ENCODE measurements around the gene MCIDAS. TPM values are rescaled to one million over a fixed set of nuclear protein-coding genes. Genes with fewer than 3 reads are reported as not detected.

Gene MCIDAS
- polyA plus RNA-seq, 1 donor (not counting 4 experiments of a cell fraction or from before 2014, with no cell fraction given): 0.03 TPM

DNA sequence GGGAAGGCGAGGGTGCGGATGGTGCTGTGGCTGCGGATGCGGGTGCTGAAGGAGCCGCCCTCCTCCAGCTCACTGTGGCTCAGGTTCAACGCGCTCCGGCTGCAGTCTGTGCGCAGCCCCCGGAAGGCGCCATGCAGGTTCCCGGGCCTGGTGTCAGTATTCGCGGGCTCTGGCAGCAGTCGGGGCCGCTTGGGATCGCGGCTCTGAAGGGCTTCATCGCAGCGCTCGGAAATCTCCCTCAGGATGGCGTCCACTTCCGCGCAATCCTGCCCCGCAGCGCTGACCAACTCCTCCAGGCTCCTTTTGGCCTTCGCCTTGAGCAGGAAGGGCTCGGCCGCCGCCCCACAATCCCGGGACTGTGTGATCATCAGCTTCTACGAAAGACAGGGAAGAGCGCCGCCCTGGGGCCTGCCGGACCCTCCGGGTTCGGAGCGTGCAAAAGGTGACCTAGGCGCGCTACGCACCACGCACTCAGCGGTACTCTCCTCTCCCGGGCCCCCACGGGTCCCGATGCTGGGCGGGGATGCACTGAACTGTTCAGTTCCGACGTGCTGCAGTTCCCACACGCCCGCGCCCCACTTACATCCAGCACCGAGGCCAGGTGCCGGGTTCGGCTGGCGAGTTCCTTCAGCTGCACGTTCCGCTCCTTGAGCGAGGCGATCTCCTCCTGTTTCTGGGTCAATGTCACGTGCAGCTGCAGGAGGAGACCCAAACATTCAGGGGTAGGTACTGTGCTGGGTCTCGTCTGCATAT lies 6.5 kb downstream of the MCIDAS start:
- peak overlapping the region; percentile 75 for H3K4me2 ChIP-seq (ENCODE audit: control insufficient read depth, extremely low read depth, insufficient read depth, low read depth, low read length)

DNA sequence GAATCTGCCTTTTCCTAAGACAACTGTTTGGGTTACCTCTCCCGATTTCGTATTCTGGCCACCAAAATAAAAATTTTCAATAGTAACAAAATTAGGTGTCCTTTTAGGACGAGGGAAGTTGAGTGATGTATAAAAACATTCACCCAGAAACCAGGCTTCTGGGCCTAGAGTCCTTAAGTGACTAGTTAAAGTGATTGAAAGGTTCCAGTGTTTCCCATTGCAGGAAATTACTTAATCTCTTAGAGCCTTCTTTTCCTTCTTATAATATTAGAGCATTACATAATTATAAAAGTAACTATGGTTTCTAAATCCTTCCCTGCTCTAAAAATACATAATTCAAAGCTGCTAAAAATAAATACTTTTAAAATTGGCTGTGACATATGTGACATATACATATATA lies 7.3 kb downstream of the MCIDAS start:
- H3K27me3 ChIP-seq (ENCODE audit: control insufficient read depth, extremely low read depth, insufficient read depth, low read length): peaks cover 43% of the 10 kb centered on the region
- FAIRE-seq (no peak), DNase-seq (ENCODE audit: low read depth, low spot score) (no peak)
- no peaks in the 10 kb centered on the region for H4K20me1 ChIP-seq (ENCODE audit: control insufficient read depth, extremely low read depth, insufficient read depth, low read length)
- H3K27ac ChIP-seq (ENCODE audit: control insufficient read depth, insufficient read depth, low read length): no peak overlapping the region
- peaks cover 2% of the 10 kb centered on the region for H3K9me3 ChIP-seq (ENCODE audit: control insufficient read depth, low read depth, low read length)
- dilution Hi-C loops (cut with MboI; ENCODE audit: extremely low pct_ligation_motif_present, low sequenced_read_pairs): no loop called here
- no peaks in the 10 kb centered on the region for H3K79me2 ChIP-seq (ENCODE audit: control insufficient read depth, insufficient read depth, low read length)
- H3K9me1 ChIP-seq (ENCODE audit: control insufficient read depth, extremely low read depth, insufficient read depth, low read length): no peaks in the 10 kb centered on the region
- H3K4me1 ChIP-seq (ENCODE audit: control insufficient read depth, extremely low read depth, insufficient read depth, low read length): peaks cover 8% of the 10 kb centered on the region
- H2AFZ ChIP-seq (ENCODE audit: control insufficient read depth, low read length): no peak overlapping the region
- H3K36me3 ChIP-seq (ENCODE audit: control insufficient read depth in 2 of 2, extremely low read depth in 1 of 2, insufficient read depth in 2 of 2, low read length in 2 of 2): no peaks in the 10 kb centered on the region
- H3K4me3 ChIP-seq (ENCODE audit: control insufficient read depth in 2 of 3, extremely low read depth in 1 of 3, insufficient read depth in 2 of 3, low read depth in 1 of 3, low read length in 3 of 3): no peak overlapping the region
- H3K4me2 ChIP-seq (ENCODE audit: control insufficient read depth, extremely low read depth, insufficient read depth, low read depth, low read length): no peak overlapping the region
- H3K9ac ChIP-seq (ENCODE audit: control insufficient read depth, extremely low read depth, insufficient read depth, low read length): no peak overlapping the region
- TF ChIP-seq EZH2 (IDR thresholded peaks at IDR 0.05; ENCODE audit: low read length): no peak
- TF ChIP-seq, protein P1, sequence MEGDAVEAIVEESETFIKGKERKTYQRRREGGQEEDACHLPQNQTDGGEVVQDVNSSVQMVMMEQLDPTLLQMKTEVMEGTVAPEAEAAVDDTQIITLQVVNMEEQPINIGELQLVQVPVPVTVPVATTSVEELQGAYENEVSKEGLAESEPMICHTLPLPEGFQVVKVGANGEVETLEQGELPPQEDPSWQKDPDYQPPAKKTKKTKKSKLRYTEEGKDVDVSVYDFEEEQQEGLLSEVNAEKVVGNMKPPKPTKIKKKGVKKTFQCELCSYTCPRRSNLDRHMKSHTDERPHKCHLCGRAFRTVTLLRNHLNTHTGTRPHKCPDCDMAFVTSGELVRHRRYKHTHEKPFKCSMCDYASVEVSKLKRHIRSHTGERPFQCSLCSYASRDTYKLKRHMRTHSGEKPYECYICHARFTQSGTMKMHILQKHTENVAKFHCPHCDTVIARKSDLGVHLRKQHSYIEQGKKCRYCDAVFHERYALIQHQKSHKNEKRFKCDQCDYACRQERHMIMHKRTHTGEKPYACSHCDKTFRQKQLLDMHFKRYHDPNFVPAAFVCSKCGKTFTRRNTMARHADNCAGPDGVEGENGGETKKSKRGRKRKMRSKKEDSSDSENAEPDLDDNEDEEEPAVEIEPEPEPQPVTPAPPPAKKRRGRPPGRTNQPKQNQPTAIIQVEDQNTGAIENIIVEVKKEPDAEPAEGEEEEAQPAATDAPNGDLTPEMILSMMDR (optimal IDR thresholded peaks at IDR 0.05 in 1 of 3, IDR thresholded peaks at IDR 0.05 in 1 of 3, conservative IDR thresholded peaks at IDR 0.05 in 1 of 3; ENCODE audit: extremely low read depth in 1 of 3, insufficient read depth in 2 of 3, low read length in 3 of 3): no peak

More for the DNA sequence above, 6.5 kb downstream of the MCIDAS start:
- H3K4me1 ChIP-seq (ENCODE audit: control insufficient read depth, extremely low read depth, insufficient read depth, low read length): peaks cover 8% of the 10 kb centered on the region
- H2AFZ ChIP-seq (ENCODE audit: control insufficient read depth, low read length): peak overlapping the region; percentile 62
- H4K20me1 ChIP-seq (ENCODE audit: control insufficient read depth, extremely low read depth, insufficient read depth, low read length): no peaks in the 10 kb centered on the region
- DNase-seq (ENCODE audit: low read depth, low spot score) (no peak), FAIRE-seq (no peak)
- H3K27me3 ChIP-seq (ENCODE audit: control insufficient read depth, extremely low read depth, insufficient read depth, low read length): peaks cover 43% of the 10 kb centered on the region
- peak overlapping the region; percentile 15 for H3K9ac ChIP-seq (ENCODE audit: control insufficient read depth, extremely low read depth, insufficient read depth, low read length)
- dilution Hi-C loops (cut with MboI; ENCODE audit: extremely low pct_ligation_motif_present, low sequenced_read_pairs): no loop called here
- no peaks in the 10 kb centered on the region for H3K9me1 ChIP-seq (ENCODE audit: control insufficient read depth, extremely low read depth, insufficient read depth, low read length)
- H3K79me2 ChIP-seq (ENCODE audit: control insufficient read depth, insufficient read depth, low read length): no peaks in the 10 kb centered on the region
- H3K4me3 ChIP-seq (ENCODE audit: control insufficient read depth in 2 of 3, extremely low read depth in 1 of 3, insufficient read depth in 2 of 3, low read depth in 1 of 3, low read length in 3 of 3): peak overlapping the region; percentile 1 to 57 (median 5)
- H3K9me3 ChIP-seq (ENCODE audit: control insufficient read depth, low read depth, low read length): peaks cover 2% of the 10 kb centered on the region
- no peak for TF ChIP-seq EZH2 (IDR thresholded peaks at IDR 0.05; ENCODE audit: low read length)
- TF ChIP-seq, protein P1 (optimal IDR thresholded peaks at IDR 0.05 in 1 of 3, IDR thresholded peaks at IDR 0.05 in 1 of 3, conservative IDR thresholded peaks at IDR 0.05 in 1 of 3; ENCODE audit: extremely low read depth in 1 of 3, insufficient read depth in 2 of 3, low read length in 3 of 3): peak in 1 of 3 experiments; percentile 19
- no peak overlapping the region for H3K27ac ChIP-seq (ENCODE audit: control insufficient read depth, insufficient read depth, low read length)
- H3K36me3 ChIP-seq (ENCODE audit: control insufficient read depth in 2 of 2, extremely low read depth in 1 of 2, insufficient read depth in 2 of 2, low read length in 2 of 2): no peaks in the 10 kb centered on the region

Measured in keratinocyte (primary cell).